Stimulated activated effector memory CD8-positive, alpha-beta T cell treated with anti-CD3 and anti-CD28 coated beads, Interleukin-12 subunit alpha, Interleukin-12 subunit beta, amount 100 ng/mL, for 72 hours (primary cell): ENCODE measurements around the gene PALLD.

ENCODE experiments used
- ATAC-seq: fragments of 150-1000 bp; cut with Tn5 transposase; 2 replicates; pipeline ENCODE4 v1.10.0; 2021
- DNase-seq, 2 donors: peaks; one replicate each; pipeline ENCODE4 v3.0.0; 2021 to 2022; ENCODE audit warnings: low spot score in 2 of 2
- H3K27ac Mint-ChIP-seq: one replicate; pipeline ENCODE4 v1.8.0; 2022; ENCODE audit warnings: mild to moderate bottlenecking, mixed read lengths
- H3K36me3 Mint-ChIP-seq: one replicate; pipeline ENCODE4 v1.8.0; 2022; ENCODE audit warnings: mild to moderate bottlenecking, mixed read lengths
- H3K4me1 Mint-ChIP-seq: one replicate; pipeline ENCODE4 v1.8.0; 2022; ENCODE audit warnings: mixed read lengths
- H3K4me3 Mint-ChIP-seq: one replicate; pipeline ENCODE4 v1.8.0; 2022; ENCODE audit warnings: mild to moderate bottlenecking, mixed read lengths
- H3K9me3 Mint-ChIP-seq: one replicate; pipeline ENCODE4 v1.8.0; 2022; ENCODE audit warnings: mixed read lengths

PALLD gene

GRCh38 chr4:168619266-168619631 is 122.4 kb downstream of the PALLD start:
- H3K9me3 Mint-ChIP-seq = no peaks in the 10 kb centered on the region
- H3K27ac Mint-ChIP-seq = no peak overlapping the region
- no peaks in the 10 kb centered on the region for H3K36me3 Mint-ChIP-seq
- no peak overlapping the region for H3K4me3 Mint-ChIP-seq
- ATAC-seq (no peak), DNase-seq (no peak)
- H3K4me1 Mint-ChIP-seq = no peaks in the 10 kb centered on the region

DNA sequence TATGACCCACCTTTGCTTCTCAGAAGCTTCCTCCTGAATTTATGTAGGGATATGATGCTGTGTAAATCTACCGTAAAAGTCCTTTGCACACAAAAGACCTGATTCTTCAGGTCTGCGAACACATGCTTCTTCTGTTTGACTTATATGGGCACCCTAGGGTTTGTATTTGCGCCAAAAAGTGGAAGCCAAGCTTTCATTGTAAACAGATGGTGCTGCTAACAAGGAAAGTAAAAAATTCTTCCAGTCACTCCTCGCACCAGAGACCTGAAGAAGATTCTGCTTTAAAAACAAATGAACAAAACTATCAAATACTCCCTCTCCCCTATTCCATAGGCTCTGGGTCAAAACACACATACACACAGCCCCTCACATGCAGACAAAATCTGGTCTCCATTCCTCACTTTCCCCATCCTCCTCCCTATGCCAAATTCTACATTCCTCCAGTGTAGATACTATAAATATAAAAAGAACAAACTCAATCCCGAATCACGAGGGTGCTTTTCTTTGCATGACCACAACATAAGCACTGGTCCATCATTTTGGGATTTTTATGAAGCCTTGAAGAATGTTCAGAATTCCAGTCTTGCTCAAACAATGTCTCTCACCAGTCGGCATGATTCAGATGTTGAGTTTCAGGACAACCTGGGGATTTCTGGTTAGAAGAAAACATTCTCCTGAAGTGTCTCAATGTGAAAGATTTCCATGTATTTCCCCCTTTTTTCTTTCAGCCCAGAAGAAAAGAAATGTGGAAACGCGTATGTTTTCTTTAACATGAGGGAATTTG is 125.1 kb downstream of the PALLD start:
- DNase-seq (no peak), ATAC-seq (no peak)
- no peak overlapping the region for H3K27ac Mint-ChIP-seq
- no peaks in the 10 kb centered on the region for H3K9me3 Mint-ChIP-seq
- no peaks in the 10 kb centered on the region for H3K36me3 Mint-ChIP-seq
- no peak overlapping the region for H3K4me3 Mint-ChIP-seq
- H3K4me1 Mint-ChIP-seq = no peaks in the 10 kb centered on the region

DNA sequence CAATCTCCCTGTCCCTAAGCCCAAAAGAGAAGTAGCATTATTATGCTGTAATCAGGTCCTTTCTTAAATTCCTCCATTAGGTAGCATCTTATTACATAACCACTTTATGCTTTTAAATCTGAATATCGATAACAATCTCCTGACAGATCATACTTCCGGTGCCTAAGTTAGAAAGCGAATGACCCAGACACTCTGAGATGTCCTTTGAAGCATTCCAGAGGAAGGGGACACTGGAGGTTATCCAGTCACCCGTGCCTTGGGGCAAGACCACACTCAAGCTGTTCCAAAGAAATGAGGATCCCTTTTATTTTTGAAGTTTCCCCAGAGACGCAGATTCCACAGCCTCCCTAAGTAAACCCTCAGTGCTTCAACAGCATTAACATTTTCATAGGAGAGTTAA is 125.7 kb downstream of the PALLD start:
- H3K27ac Mint-ChIP-seq = no peak overlapping the region
- DNase-seq = no peak
- no peaks in the 10 kb centered on the region for H3K36me3 Mint-ChIP-seq
- no peaks in the 10 kb centered on the region for H3K4me1 Mint-ChIP-seq
- ATAC-seq = no peak
- no peak overlapping the region for H3K4me3 Mint-ChIP-seq
- no peaks in the 10 kb centered on the region for H3K9me3 Mint-ChIP-seq

- no peaks in the 10 kb centered on the region for H3K36me3 Mint-ChIP-seq
- no peak for ATAC-seq
Measured at GRCh38 chr4:168623011-168623410, 126.2 kb downstream of the PALLD start.

DNA sequence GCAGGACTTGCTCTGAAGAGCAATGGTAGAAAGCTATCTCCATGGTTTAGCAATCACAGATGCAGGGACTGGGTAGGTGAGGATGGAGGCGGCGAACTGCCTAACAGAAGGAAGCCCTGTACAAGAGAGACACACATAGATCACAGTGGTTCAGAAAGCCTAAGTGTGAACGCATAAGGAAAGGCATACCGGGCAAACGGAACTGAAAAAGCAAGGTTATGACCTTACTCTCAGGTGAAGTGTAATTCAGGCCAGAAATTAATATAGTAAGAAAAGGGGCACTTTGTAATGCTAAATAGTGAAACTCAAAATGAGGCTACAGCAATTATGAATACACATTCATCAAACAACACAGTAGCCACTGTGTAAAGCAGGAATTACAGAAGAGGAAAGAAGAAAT is 126.6 kb downstream of the PALLD start:
- no peaks in the 10 kb centered on the region for H3K4me1 Mint-ChIP-seq

More at GRCh38 chr4:168623011-168623410, 126.2 kb downstream of the PALLD start:
- no peaks in the 10 kb centered on the region for H3K4me1 Mint-ChIP-seq
- H3K27ac Mint-ChIP-seq = no peak overlapping the region
- no peak overlapping the region for H3K4me3 Mint-ChIP-seq
- H3K9me3 Mint-ChIP-seq = no peaks in the 10 kb centered on the region
- DNase-seq = no peak

DNA sequence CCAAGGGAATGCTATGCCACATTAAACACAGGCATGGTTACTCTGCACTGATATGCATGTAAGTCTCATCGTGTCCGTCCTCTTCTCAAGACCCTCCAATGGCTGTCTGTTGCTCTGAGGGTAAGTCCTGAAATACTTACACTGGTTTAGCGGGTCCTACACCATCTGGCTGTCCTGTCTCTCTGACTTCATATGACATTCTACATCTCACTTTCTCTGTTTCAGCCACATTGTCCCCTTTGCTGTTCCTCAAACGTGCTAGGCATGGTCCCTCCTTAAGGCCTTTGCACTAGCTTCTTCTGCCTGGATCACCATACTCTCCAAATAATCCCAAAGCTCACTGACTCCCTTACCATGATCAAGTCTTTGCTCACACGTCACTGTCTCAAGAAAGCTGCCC is 131.4 kb downstream of the PALLD start:
- DNase-seq = no peak
- Mint-ChIP-seq H3K9me3 (no peaks in the 10 kb centered on the region), H3K36me3 (no peaks in the 10 kb centered on the region), H3K4me3 (no peak overlapping the region), H3K4me1 (no peaks in the 10 kb centered on the region), H3K27ac (no peak overlapping the region)
- ATAC-seq = no peak

More for the DNA sequence above, 126.6 kb downstream of the PALLD start:
- Mint-ChIP-seq H3K9me3 (no peaks in the 10 kb centered on the region), H3K27ac (no peak overlapping the region), H3K4me3 (no peak overlapping the region), H3K36me3 (no peaks in the 10 kb centered on the region)
- DNase-seq (no peak), ATAC-seq (no peak)

GRCh38 chr4:168629566-168629965 is 132.7 kb downstream of the PALLD start:
- no peaks in the 10 kb centered on the region for H3K36me3 Mint-ChIP-seq
- ATAC-seq (no peak), DNase-seq (no peak)
- no peaks in the 10 kb centered on the region for H3K4me1 Mint-ChIP-seq
- no peaks in the 10 kb centered on the region for H3K9me3 Mint-ChIP-seq
- no peak overlapping the region for H3K4me3 Mint-ChIP-seq
- no peak overlapping the region for H3K27ac Mint-ChIP-seq

GRCh38 chr4:168630445-168631187 is 133.8 kb downstream of the PALLD start:
- DNase-seq (no peak), ATAC-seq (no peak)
- Mint-ChIP-seq H3K4me3 (no peak overlapping the region), H3K4me1 (no peaks in the 10 kb centered on the region), H3K36me3 (no peaks in the 10 kb centered on the region), H3K9me3 (no peaks in the 10 kb centered on the region), H3K27ac (no peak overlapping the region)

DNA sequence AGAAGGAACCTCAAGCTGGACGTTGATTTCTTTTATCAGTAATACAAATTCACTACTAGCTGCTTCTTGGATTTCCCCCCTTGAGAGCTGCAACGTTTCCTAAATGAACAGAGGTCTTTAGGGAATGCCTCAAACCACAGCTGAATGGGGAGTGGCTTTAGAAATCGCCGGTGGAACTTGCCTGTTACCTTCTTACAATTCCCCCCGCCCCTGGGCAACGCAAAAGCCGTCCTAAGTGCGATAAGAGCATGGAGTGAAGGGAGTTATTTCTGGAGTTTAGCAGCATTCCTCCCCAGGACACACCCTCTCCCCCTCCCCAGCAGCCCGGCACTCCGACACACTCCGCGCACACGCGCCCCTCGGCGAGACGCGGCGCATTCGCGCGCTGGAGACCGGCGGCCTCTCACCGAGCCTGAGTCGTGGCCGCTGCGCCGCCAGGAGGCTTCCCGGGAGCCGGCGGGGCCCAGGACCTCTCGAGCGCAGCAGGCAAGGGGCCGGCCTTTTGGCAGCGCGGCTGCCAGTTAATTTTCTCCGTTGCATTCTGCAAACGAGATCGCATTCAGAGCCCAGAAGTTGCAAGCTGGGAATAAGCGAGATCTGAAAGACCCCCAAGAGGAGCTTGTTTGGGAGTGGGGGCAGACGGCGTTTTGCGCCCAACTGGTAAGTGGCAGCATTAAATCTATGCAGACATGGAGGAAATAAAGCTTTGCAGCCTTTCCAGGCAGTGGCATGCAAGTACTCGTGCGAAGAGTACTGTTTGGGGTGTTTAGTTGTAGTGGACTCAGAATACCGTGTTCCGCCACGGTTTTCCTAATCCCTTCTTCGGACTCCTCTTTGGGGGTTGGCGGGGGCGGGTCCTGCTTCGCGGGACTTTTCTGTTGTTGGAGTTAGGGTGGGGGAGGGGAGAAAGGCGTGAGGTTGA is 134.7 kb downstream of the PALLD start:
- DNase-seq (peak in 1 of 2 donors; percentile 48), ATAC-seq (peak; percentile 55)
- no peaks in the 10 kb centered on the region for H3K9me3 Mint-ChIP-seq
- no peaks in the 10 kb centered on the region for H3K36me3 Mint-ChIP-seq
- H3K4me3 Mint-ChIP-seq = peak overlapping the region; percentile 29
- H3K27ac Mint-ChIP-seq = no peak overlapping the region
- no peaks in the 10 kb centered on the region for H3K4me1 Mint-ChIP-seq

DNA sequence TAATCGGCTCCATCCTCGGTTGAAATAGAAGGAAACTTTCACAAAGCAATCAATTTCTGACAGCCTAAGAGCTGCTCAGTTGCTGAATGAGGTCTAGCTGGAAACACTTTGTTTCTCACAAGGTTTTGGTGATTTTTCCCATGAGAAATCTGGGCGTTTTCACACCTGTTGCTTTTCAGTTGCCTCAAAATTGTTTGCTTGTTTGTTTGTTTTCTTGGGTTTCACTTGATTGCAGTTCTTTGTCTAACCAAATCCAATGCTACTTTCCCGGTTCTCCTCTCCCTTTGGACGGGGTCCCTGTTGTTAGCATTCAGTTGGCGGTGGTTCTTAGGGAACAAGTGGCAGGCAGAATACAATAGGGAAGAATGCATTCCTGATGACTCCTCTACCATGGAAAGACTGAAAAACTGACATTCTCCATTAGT is 135.5 kb downstream of the PALLD start:
- Mint-ChIP-seq H3K27ac (no peak overlapping the region), H3K4me1 (no peaks in the 10 kb centered on the region), H3K4me3 (no peak overlapping the region), H3K9me3 (no peaks in the 10 kb centered on the region), H3K36me3 (no peaks in the 10 kb centered on the region)
- no peak for ATAC-seq
- no peak for DNase-seq

GRCh38 chr4:168633064-168633463 is 136.2 kb downstream of the PALLD start:
- H3K27ac Mint-ChIP-seq = no peak overlapping the region
- no peak overlapping the region for H3K4me3 Mint-ChIP-seq
- ATAC-seq = no peak
- DNase-seq = no peak
- H3K9me3 Mint-ChIP-seq = no peaks in the 10 kb centered on the region
- H3K36me3 Mint-ChIP-seq = no peaks in the 10 kb centered on the region
- no peaks in the 10 kb centered on the region for H3K4me1 Mint-ChIP-seq

DNA sequence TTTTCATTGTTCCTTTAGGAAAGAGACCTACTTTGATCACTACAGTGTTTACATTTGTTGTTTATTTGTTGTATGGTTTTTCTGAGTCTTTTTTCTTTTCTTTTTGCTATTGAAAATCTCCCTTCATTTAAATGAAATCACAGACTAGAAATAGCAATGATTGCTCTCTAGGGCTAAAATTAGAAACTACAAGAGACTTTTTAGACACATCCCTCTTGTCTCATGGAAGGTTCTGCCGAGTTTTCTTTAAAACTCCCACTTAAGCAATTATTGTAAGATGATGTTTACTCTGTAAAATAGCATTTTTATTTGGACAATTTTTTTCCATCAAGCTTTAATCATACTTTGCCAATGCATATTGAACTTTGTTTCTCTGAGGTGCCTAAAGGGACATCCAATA is 136.6 kb downstream of the PALLD start:
- no peak for DNase-seq
- no peak for ATAC-seq
- H3K4me3 Mint-ChIP-seq = no peak overlapping the region
- H3K27ac Mint-ChIP-seq = no peak overlapping the region
- H3K9me3 Mint-ChIP-seq = no peaks in the 10 kb centered on the region
- no peaks in the 10 kb centered on the region for H3K36me3 Mint-ChIP-seq
- no peaks in the 10 kb centered on the region for H3K4me1 Mint-ChIP-seq

DNA sequence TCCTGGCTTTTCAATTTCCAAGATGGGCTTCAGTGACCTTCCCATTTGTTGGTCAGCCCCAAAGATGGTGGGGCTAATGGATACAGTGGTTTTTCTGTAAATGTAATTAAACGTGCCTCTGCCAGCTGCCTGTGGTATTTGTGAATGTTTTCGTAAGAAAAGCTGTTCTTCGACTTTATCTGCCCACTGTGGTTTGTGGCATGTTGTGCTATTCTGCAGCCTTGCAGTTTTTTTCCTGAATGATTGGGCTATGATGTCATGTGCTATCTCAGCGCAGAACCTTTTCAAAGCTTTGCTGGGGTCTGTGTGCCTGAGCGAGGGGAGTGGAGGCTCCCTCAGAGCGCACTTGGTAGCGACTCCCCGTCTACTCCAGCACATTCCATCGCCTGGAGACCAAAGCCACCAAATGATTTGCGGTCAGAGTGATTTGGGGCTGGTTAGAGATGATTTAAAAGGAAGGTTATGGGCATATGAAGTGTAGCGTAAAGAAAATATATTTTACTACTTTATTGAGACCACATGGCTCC is 137.5 kb downstream of the PALLD start:
- H3K27ac Mint-ChIP-seq = no peak overlapping the region
- no peaks in the 10 kb centered on the region for H3K9me3 Mint-ChIP-seq
- ATAC-seq (peak; percentile 50), DNase-seq (no peak)
- no peaks in the 10 kb centered on the region for H3K4me1 Mint-ChIP-seq
- H3K4me3 Mint-ChIP-seq = no peak overlapping the region
- no peaks in the 10 kb centered on the region for H3K36me3 Mint-ChIP-seq

- Mint-ChIP-seq H3K36me3 (no peaks in the 10 kb centered on the region), H3K4me3 (no peak overlapping the region), H3K4me1 (no peaks in the 10 kb centered on the region), H3K9me3 (no peaks in the 10 kb centered on the region), H3K27ac (no peak overlapping the region)
- ATAC-seq (no peak), DNase-seq (no peak)
Measured at GRCh38 chr4:168636040-168636439, 139.2 kb downstream of the PALLD start.

- Mint-ChIP-seq H3K4me1 (no peaks in the 10 kb centered on the region), H3K4me3 (no peak overlapping the region), H3K9me3 (no peaks in the 10 kb centered on the region), H3K27ac (no peak overlapping the region), H3K36me3 (no peaks in the 10 kb centered on the region)
- DNase-seq = no peak
- no peak for ATAC-seq
Measured at GRCh38 chr4:168636506-168637196, 139.8 kb downstream of the PALLD start.
